HCT116 (cell line): ENCODE data around the gene PCDHA11.
"Not testable (repeated sequence)": the region's sequence is repeated elsewhere in the genome, so short reads cannot be mapped to it uniquely, and the experiment has no call there.

Source experiments
- MAX ChIP-seq: IDR thresholded peaks from 2 replicates; pipeline ENCODE4 v1.6.1; 2012
- POLR2A ChIP-seq: IDR thresholded peaks from 2 replicates; pipeline ENCODE4 v1.7.0; 2011; ENCODE audit warnings: borderline replicate concordance; ENCODE audit not compliant: insufficient read depth, insufficient read length; ENCODE audit errors: extremely low read depth
- SP1 ChIP-seq: IDR thresholded peaks from 2 replicates; pipeline ENCODE4 v1.6.1; 2012; ENCODE audit warnings: low read depth
- ZBTB33 ChIP-seq: IDR thresholded peaks from 2 replicates; pipeline ENCODE4 v1.6.1; 2011; ENCODE audit warnings: mild to moderate bottlenecking, low read length, moderate library complexity; ENCODE audit not compliant: insufficient replicate concordance; ENCODE audit errors: extremely low read depth
- TF ChIP-seq, protein P1 (sequence below), 3 experiments: fragments of 200-600 bp in 1 of 3; sonication (generic) in 1 of 3; IDR thresholded peaks in 2 of 3; conservative IDR thresholded peaks in 1 of 3; 2 replicates each; pipeline ENCODE4 v1.5.1; 2012 to 2017; ENCODE audit warnings: low read depth in 2 of 3, low read length in 2 of 3, antibody characterized with exemption in 1 of 3, borderline replicate concordance in 1 of 3, control low read depth in 1 of 3, mild to moderate bottlenecking in 1 of 3, mixed read lengths in 1 of 3, mixed run types in 1 of 3, moderate library complexity in 1 of 3; ENCODE audit not compliant: insufficient read depth in 1 of 3
- TF ChIP-seq, protein P2 (sequence below): IDR thresholded peaks from 2 replicates; pipeline ENCODE4 v1.6.1; 2012; ENCODE audit warnings: low read depth

- TF ChIP-seq POLR2A, SP1, ZBTB33, MAX: not testable (repeated sequence)
- TF ChIP-seq, protein P1, sequence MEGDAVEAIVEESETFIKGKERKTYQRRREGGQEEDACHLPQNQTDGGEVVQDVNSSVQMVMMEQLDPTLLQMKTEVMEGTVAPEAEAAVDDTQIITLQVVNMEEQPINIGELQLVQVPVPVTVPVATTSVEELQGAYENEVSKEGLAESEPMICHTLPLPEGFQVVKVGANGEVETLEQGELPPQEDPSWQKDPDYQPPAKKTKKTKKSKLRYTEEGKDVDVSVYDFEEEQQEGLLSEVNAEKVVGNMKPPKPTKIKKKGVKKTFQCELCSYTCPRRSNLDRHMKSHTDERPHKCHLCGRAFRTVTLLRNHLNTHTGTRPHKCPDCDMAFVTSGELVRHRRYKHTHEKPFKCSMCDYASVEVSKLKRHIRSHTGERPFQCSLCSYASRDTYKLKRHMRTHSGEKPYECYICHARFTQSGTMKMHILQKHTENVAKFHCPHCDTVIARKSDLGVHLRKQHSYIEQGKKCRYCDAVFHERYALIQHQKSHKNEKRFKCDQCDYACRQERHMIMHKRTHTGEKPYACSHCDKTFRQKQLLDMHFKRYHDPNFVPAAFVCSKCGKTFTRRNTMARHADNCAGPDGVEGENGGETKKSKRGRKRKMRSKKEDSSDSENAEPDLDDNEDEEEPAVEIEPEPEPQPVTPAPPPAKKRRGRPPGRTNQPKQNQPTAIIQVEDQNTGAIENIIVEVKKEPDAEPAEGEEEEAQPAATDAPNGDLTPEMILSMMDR (IDR thresholded peaks at IDR 0.05 in 2 of 3, conservative IDR thresholded peaks at IDR 0.05 in 1 of 3; ENCODE audit: borderline replicate concordance in 1 of 3, insufficient read depth in 1 of 3, low read depth in 2 of 3, low read length in 2 of 3): not testable (repeated sequence)
- TF ChIP-seq, protein P2, sequence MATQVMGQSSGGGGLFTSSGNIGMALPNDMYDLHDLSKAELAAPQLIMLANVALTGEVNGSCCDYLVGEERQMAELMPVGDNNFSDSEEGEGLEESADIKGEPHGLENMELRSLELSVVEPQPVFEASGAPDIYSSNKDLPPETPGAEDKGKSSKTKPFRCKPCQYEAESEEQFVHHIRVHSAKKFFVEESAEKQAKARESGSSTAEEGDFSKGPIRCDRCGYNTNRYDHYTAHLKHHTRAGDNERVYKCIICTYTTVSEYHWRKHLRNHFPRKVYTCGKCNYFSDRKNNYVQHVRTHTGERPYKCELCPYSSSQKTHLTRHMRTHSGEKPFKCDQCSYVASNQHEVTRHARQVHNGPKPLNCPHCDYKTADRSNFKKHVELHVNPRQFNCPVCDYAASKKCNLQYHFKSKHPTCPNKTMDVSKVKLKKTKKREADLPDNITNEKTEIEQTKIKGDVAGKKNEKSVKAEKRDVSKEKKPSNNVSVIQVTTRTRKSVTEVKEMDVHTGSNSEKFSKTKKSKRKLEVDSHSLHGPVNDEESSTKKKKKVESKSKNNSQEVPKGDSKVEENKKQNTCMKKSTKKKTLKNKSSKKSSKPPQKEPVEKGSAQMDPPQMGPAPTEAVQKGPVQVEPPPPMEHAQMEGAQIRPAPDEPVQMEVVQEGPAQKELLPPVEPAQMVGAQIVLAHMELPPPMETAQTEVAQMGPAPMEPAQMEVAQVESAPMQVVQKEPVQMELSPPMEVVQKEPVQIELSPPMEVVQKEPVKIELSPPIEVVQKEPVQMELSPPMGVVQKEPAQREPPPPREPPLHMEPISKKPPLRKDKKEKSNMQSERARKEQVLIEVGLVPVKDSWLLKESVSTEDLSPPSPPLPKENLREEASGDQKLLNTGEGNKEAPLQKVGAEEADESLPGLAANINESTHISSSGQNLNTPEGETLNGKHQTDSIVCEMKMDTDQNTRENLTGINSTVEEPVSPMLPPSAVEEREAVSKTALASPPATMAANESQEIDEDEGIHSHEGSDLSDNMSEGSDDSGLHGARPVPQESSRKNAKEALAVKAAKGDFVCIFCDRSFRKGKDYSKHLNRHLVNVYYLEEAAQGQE: not testable (repeated sequence)
These were observed 34.2 kb upstream of the PCDHA11 start for GRCh38 chr5:140834439-140835008.
